A549 treated with ZK216348 at 1 μM for 4 hours (cell line): ENCODE results near the gene ZNF782. TPM values are rescaled to one million over a fixed set of nuclear protein-coding genes. Genes with fewer than 3 reads are reported as not detected.

ENCODE experiments used
- total RNA-seq: library from RNA; stranded (reverse); fragments of 200-300 nt; extraction: Qiagen RNA extraction; gene quantifications from 5 replicates; pipeline ENCODE4 v1.2.3, GENCODE V29; 2022; ENCODE audit warnings: low read depth

The ZNF782 gene
- total RNA-seq, result 1.4 to 2.6 TPM (median 2.0 TPM) in 5 replicates

GRCh38 chr9:96853781-96854650 is at the start of gene ZNF782:
TSS of gene ZNF782 (minus strand) at chr9:96854514. CDS start at chr9:96851961, 2,553 bp downstream.

Other genes starting within 250 kb of the ZNF782 start
- gene CDC14B, start 234.7 kb downstream of the ZNF782 start, total RNA-seq, result 8.7 to 12.6 TPM (median 11.1 TPM) in 5 replicates
- 14.8 to 18.7 TPM (median 18.0 TPM) in 5 replicates for gene PRXL2C, start 199.2 kb downstream of the ZNF782 start, total RNA-seq
- 4.6 to 6.2 TPM (median 5.8 TPM) in 5 replicates for gene ZNF510, start 76.4 kb downstream of the ZNF782 start, total RNA-seq
- not detected in 5 replicates for gene NUTM2G, start 74.3 kb upstream of the ZNF782 start, total RNA-seq
- gene CTSV, start 184.6 kb upstream of the ZNF782 start, total RNA-seq, result 11.7 to 13.9 TPM (median 12.8 TPM) in 5 replicates